NOMO-1 treated with DMSO at 0.1 percent for 48 hours (cell line): ENCODE results near the gene TAS2R7.
A peak's percentile ranks its signal among the peaks of the same experiment; 100 is the strongest.
"Not testable (repeated sequence)": the region's sequence is repeated elsewhere in the genome, so short reads cannot be mapped to it uniquely, and the experiment has no call there.

Experiments
- DNase-seq: peaks from one replicate; lab custom pipeline; 2025; ENCODE audit not compliant: unreplicated experiment; lab: John Stamatoyannopoulos, UW

TAS2R7 gene, protein sequence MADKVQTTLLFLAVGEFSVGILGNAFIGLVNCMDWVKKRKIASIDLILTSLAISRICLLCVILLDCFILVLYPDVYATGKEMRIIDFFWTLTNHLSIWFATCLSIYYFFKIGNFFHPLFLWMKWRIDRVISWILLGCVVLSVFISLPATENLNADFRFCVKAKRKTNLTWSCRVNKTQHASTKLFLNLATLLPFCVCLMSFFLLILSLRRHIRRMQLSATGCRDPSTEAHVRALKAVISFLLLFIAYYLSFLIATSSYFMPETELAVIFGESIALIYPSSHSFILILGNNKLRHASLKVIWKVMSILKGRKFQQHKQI

DNA sequence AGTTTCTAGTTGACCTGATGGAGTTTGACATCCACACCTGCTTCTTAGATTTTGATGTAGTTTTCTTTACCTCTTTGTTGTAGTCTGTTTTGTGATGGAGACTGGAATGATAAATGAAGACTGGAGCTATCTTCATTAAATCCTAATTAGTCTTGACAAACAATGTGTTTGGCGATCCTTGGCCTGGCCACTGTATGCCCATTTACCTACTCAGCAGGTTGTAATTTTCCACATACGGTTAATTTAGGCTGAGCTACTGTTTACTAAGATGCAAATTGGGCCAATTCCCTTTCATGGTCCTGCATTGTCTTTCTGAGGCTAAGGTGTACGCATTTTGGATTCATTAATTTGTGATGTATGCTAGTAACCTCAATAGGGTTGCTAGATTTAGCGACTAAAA is at the start of gene TAS2R7:
TAS2R7 (minus strand) TSS at position 41 of the 400 bp plus-strand sequence. CDS start 57 bp downstream, outside the sequence.
- DNase-seq: no peak

DNA sequence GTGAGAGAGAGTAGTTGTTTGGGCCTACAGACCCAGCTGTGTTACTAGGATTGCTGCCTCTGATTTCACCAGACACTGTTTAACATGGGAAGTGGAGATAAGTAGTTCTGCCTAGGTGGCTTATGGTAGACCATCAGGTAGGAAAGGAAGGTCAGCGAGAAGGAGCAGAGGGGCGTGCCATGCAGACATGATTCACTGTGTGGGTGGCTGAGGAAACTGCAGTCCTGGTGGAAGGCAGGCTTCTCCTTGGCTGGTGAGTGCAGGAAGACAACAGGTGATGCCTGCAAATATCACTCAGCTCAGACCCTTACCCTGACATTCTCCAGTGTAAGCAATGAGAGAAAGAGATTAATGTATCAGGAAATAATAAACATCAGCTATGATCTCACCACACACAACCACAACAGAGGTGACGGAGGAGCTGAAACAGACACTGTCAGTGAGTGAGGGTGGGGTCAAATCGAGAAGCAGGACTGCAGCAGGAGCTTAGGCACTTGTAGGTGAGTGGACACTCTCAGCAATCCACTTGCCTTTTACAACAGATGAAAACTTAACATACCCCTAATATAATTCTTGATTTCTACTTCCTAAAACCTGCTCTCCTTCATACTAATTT is 48.9 kb upstream of the TAS2R7 start:
- no peak for DNase-seq

DNA sequence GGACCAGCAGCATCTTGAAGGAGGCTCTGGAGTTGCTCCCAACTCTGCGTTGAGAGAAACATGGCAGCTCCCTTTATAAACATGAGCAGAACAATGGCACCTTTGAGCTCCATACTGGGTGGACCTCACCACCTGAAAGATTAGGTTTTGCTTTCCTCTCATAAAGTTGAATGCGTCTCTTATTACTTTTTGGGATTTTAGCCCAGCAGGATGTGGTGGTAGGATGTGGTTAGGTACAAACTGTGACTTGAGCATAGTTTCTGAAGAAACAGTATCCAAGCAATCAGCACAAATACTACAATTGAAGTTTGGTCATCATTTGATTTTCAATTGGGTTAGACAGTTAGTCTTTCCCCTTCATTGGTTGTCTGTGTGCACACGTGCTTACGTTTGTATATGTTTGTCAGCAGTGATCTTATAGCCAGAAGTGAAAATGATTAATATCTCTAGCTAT is 47.0 kb upstream of the TAS2R7 start, which contains the start of gene PRR4:
PRR4 (minus strand) TSS at position 51 of the 454 bp plus-strand sequence; CDS start at position 13, 38 bp downstream.
- DNase-seq: no peak

DNA sequence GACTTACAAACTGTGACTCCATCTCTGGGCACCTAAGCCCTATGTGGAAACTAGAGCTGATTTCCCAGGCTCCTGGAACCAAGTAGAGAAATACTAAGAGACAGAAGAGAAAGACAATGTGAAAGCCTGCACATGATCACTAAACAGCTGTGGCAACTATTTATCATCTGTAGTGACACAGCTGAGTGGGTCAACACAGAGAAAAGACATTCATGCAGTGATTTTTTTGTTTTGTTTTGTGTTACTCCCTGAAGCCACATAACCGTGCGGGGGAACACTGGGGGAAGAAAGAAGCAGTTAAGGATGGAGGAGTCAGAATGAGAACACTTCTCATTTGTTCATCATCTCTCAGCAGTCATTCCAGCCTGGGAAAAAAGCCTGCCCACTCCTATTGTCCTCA is 45.3 kb upstream of the TAS2R7 start:
- DNase-seq: no peak

DNA sequence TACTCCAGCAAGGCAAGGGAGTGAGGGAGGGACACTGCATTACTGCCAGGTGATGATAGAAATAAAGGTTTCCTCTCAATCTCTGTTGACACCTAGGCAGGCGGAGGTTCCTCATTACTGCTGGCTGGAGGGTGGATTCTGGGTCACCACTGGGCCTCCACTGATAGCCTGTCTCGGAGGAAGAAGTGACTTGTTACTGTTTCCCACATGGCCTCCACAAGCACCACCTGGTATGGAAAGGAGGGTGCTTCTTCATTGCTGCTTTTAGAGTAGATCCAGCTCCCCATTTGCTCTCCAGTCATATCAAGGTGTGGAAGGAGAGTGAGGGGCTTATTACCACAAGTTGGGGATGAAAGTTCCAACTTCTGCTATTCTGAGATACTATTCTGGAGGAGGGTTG is 40.4 kb upstream of the TAS2R7 start:
- DNase-seq: no peak

DNA sequence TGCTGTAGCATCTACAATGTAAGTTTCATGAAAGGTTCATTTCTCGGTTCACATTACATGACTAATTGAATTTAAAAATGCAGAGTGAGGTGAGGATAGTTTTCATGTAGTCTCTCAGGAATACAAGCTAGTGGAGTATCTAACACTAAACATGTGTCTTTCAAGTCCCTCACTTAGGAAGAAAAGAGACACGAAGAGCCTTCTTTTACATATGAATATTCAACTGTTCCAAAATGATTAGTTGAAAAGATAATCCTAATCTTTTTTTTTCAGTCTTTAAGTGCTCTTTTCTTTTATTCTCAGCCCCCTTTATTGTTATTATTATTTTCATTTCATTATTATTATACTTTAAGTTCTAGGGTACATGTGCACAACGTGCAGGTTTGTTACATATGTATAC is 36.0 kb upstream of the TAS2R7 start:
- DNase-seq: no peak

DNA sequence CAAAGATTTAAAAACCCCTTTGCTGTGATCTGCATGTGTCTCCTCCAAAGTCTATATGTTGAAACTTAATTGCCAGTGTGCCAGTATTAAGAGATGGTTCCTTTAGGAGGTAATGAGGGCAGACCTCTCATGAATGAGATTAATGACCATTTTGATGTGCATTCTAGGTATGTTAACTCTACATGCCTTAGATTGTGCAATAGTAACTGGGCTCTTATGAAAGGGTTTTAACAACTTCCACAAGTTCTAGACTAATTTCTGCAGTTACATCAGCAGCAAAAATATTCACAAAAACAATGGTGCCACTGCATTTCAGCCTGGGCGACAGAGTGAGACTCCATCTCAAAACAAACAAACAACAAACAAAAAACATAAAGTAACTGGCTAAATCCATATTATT is 27.6 kb upstream of the TAS2R7 start:
- no peak for DNase-seq

DNA sequence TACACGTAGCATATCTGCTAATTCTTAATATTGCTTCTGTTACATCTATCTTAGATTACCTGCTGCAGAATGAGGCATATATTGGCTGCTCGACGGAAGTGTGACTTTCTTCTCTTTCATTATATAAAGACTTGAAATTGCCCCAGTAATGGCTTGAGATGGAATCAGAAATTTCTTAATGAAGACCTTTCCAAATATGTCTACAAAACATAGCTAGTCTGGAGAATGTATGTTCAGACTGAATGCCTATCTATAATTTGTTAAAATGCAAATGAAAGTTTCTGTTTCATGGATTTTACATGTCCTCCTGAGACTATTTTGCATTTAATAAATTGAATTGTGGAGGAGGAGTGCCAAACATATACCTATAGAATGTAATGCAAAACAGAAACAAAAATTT is 23.8 kb upstream of the TAS2R7 start, which contains the start of gene TAS2R10:
TAS2R10 (minus strand) TSS at position 101 of the 400 bp plus-strand sequence; CDS start at position 12, 89 bp downstream.
- DNase-seq: no peak

DNA sequence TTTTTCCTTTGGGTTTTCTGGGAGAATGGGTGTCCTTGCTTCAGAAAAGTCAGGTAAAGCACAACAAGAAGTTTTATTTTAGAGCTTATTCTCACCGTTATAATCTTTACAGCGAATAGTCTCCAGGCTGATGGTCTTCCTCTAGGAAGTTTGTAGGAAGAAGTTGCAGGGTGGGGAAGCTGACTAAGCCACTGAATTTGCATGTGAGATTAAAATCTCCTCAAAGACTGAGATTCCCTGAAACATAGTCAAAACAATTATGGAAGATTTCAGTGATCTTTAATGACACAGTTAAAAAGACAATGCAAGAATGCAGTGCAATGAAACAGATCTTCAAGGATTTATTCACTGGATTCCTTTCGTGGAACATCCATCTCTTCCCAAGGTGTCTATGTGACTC is 22.5 kb upstream of the TAS2R7 start:
- DNase-seq: no peak

DNA sequence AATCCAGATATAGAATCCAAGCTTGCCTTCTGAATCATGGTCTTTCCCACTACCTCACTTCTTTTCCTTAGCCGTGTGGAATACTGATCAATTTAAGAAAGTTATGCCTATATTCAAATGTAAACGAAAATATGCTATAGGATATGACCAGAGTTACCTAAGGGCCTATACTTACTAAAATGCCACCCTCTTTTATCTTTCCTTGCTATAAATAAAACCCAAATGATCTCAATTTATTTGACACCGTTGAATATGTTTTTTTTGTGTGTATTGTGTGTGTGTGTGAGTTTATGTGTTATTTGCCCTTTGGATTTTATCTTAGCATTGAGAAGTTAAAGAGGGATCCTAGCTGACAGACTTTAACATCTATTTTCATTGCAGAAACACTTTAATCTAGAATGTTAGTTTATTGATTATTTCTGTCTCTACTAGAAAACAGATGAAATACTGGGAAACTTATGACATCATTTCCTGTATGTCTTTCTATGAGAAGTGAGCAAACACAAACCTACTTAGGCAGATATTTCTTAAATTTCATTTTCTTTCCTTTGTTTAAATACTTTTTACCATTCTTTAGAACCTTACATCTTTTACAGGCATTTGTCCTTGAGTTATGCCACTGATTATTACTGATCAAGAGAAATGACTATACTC is 9.6 kb upstream of the TAS2R7 start:
- DNase-seq: no peak

DNA sequence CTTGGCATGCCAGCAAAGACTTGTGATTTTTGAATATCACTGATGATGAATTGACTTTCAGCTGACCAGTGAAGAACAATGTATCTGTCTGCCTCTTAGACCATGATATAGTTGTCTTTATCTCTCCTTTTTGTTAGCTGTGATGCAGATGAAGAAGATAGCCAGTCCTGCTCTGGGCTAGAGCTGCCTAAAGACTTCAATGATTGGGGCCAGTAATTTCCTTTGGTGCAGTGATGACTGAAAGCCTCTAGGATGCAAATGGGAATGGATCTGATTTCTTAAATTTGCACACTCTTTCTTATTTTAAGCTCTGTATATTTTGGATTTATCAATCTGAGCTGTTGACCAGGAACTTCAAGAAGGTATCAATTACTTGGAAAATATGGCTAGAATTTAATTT is 7.6 kb upstream of the TAS2R7 start, which contains the start of gene TAS2R9:
TAS2R9 (minus strand) TSS at position 101 of the 400 bp plus-strand sequence; CDS start at position 8, 93 bp downstream.
- no peak for DNase-seq

DNA sequence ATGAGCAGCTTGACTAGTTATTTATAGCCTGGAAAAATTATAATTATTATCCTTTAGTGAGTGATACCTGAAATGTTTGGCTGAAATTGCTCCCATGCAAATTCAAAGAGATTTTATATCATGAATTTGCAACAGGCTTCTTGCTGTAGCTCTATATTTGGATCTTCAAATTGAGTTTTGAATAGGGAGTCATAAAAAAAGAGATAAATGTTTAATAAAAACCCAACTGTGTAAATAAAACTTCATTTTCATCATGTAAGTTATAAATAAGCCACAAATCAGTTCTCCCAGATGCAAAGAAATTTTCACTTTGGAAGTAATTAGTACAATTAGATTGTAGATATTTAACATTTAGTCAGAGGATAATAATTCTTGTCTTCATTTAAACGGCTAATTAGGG is 4.8 kb upstream of the TAS2R7 start, which contains the start of gene TAS2R8:
TAS2R8 (minus strand) TSS at position 101 of the 400 bp plus-strand sequence. CDS start 306 bp downstream, outside the sequence.
- no peak for DNase-seq

DNA sequence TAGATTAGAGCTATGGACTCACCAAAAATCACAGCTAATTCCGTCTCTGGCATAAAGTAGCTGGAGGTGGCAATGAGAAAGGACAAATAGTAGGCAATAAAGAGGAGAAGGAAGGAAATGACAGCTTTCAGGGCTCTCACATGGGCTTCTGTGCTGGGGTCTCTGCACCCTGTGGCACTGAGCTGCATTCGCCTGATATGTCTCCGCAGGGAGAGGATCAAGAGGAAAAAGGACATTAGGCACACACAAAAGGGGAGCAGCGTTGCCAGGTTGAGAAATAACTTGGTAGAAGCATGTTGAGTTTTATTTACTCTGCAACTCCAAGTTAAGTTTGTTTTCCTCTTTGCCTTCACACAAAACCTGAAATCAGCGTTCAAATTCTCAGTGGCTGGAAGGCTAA is 686 bp downstream of the TAS2R7 start:
- DNase-seq: no peak

DNA sequence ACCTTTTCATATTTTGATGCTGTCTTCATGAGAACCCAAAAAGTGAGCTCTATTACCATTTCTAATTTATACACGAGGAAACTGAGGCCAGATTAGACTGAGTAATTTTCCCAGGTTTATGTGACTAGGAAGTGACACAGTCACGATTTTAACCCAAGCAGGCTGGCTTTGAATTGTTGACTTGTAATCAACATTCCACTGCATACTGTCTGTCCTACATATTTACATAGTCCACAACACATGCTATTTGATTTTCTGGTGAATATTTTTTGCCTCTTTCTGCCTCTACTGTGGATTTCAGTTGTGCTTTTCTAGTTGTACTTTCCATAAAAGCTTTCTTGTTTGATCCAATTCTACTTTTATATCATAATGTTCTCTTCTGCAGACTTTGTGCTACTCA is 8.2 kb downstream of the TAS2R7 start:
- no peak for DNase-seq

DNA sequence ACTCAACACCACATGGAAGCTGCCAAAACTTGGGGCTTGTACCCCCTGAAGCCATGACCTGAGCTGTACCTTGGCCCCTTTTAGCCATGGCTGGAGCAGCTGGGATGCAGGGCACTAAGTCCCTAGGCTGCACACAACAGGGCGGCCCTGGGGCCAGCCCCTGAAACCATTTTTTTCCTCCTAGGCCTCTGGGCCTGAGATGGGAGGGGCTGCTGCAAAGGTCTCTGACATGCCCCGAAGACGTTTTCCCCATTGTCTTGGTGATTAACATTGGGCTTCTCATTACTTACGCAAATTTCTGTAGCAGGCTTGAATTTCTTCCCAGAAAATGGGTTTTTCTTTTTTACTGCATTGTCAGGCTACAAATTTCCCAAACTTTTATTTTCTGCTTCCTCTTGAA is 10.7 kb downstream of the TAS2R7 start:
- not testable (repeated sequence) for DNase-seq

DNA sequence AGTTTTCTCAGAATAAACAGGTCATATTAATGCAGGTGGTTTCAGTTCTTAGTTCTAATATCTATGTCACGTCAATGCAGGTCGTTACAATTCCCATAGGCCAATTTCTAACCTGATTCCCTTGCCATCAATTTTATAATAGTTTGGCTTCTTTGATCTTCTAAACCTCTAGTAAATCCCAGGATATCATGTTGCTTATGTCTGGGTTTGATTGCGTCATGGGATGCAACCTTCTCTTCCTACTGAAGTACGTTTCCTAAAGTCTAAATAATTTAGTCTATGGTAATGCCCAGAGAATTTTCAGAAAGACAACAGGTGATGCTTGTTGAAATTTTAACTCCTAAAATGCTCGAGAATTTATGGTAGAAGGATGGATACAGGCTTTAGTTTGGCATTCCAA is 19.2 kb downstream of the TAS2R7 start:
- DNase-seq: no peak

DNA sequence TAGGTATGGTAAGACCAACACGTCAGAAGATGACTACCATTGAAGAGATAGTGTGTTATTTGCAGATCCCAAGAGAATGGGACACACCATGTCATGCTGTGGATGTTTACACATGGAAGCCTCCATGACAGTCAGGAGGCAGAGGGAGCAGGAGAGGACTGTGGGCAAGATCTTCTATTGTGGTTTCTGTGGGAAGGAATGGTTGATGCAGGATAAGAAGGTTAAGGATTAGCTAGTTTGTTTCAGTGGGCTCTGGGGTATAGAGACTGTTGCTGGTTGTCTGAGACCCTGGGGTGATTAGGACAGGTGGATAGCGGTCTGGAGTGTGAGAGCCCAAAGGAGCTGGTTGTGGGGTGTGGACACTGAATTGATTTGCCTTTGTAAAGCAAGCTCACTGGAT is 23.3 kb downstream of the TAS2R7 start:
- DNase-seq: no peak

DNA sequence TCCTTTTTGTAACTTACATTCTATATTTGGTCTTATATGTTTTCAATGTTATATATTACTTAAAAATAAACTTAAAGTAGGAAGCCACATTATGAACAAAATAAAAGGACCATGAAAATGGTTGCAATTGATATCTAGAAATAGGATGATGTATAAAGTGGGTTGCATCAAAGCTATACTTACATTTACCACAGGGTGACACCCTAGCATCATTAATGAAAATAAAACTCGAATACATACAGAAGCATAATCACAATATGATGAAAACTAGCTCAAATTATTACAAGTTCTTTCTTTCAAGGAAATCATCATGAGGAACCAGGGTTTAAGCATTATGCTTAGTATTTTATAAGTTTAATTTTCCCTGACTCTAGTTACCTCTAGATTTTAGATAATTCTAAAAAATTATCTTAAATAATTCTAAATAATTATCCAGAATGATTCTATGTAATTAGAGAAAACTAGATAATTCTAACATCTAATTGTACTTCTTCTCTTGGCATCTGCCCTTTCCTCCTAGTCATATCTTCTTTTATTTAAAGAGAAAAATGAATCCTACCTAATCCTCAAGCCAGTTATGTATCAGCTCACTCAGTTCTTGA is 31.2 kb downstream of the TAS2R7 start:
- DNase-seq: peak; percentile 10

DNA sequence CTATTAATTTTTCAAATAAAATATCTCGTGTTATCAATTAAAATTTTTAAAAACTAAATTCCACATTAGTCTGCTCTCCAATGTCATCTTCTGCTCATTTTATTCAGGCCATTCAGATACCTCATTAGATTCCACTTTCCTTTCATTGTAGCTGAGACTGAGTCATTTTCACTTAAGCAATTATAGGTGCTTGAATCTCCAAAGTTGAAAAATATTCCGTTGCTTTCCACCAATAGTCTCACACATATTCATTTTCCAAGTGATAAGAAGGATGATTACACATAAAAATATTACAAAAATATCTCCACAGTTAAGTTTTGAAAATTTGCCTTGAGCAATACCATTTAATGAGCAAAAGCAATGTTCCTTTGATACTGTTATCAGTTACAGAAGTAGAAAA is 42.8 kb downstream of the TAS2R7 start:
- no peak for DNase-seq

DNA sequence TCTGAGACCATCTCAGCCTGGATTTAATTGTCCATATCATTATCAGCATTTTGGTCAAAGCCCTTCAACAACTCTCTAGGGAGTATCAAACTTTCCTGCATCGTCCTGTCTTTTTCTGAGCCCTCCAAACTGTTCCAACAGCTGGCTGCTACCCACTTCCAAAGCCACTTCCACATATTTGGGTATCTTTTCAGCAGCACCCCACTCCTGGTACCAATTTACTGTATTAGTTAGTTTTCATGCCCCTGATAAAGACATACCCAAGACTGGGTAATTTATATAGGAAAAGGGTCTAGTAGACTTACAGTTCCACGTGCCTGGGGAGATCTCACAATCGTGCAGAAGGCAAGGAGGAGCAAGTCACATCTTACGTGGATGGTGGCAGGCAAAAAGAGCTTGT is 46.2 kb downstream of the TAS2R7 start:
- no peak for DNase-seq

DNA sequence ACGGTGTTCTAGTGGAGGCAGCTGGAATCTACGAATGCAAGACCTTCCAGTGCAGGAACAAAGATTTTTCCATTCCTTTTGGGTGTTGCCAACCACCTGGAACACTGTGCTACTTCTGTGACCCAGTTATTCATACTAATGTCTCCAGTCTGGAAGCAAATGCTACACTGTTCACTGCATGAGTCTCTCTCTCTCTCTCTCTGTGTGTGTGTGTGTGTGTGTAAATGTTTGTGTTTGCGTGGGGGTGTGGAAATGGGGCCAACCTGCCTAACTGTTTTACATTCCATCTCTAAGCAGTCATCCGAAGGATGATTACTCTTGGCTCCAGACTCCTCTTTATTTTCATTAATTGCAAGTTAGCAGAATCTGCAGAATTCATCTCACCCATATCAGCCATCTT is 49.4 kb downstream of the TAS2R7 start:
- DNase-seq: no peak
